Pancreas (tissue), 10 donors: ENCODE measurements around the gene ROPN1. TPM values are rescaled to one million over a fixed set of nuclear protein-coding genes. Genes with fewer than 3 reads are reported as not detected.
"Not testable (repeated sequence)": the region's sequence is repeated elsewhere in the genome, so short reads cannot be mapped to it uniquely, and the experiment has no call there.

Experiments
- ATAC-seq, 4 donors: fragments of 200-7000 bp; cut with Tn5 transposase; one replicate each; pipeline versions ENCODE4 v1.8.0 to v1.9.1; 2020; ENCODE audit warnings: mild to moderate bottlenecking in 4 of 4, moderate library complexity in 4 of 4
- DNase-seq, 6 donors: peaks; one replicate each; pipeline ENCODE4 v3.0.0-alpha.2; 2020
- FAIRE-seq: peaks from 2 replicates; lab custom pipeline; 2012; peaks lifted over from hg19 to GRCh38; lab: Jason Lieb, UNC
- H3K27ac ChIP-seq, 4 donors: fragments of 200-600 bp; sonication (generic); 1 replicate in 3 of 4; 2 replicates in 1 of 4; pipeline versions ENCODE4 v1.5.0 to v1.8.0; 2020
- H3K27me3 ChIP-seq, 4 donors: fragments of 200-600 bp; one replicate each; pipeline ENCODE4 v1.8.0; 2021
- H3K36me3 ChIP-seq, 3 donors: fragments of 200-600 bp; sonication (generic) in 1 of 3; one replicate each; pipeline versions ENCODE4 v1.5.0 to v1.8.0; 2020 to 2021
- H3K4me1 ChIP-seq, 3 donors: fragments of 200-600 bp; one replicate each; pipeline ENCODE4 v1.8.0; 2021
- H3K4me3 ChIP-seq, 4 donors: fragments of 200-600 bp; sonication (generic) in 2 of 4; one replicate each; pipeline versions ENCODE4 v1.5.0 to v1.8.0; 2020 to 2021
- H3K9me3 ChIP-seq, 4 donors: fragments of 200-600 bp; one replicate each; pipeline ENCODE4 v1.8.0; 2021
- CTCF ChIP-seq, 4 donors: fragments of 200-600 bp; sonication (generic) in 3 of 4; IDR thresholded peaks; one replicate each; pipeline versions ENCODE4 v1.5.0 to v1.8.0; 2021; ENCODE audit warnings: antibody characterized with exemption in 4 of 4
- WGBS, 2 donors: extraction: QIAGEN DNeasy Blood & Tissue Kit; methylation state at CpG; one replicate each; pipeline ENCODE4 v1.1.7; 2013; 5-methylcytosine and 5-hydroxymethylcytosine counted together
- intact Hi-C, 3 donors: fragments of 100-400 bp; cut with DNase I; formaldehyde crosslinking; loops; one replicate each; pipeline versions ENCODE4 v1.11.1 to v1.14.2; 2022
- polyA plus RNA-seq, 2 donors: library from polyadenylated mRNA; stranded (reverse); fragments of 200-250 nt; gene quantifications; one replicate each; pipeline ENCODE4 v1.2.3, GENCODE V29; 2013
- total RNA-seq, 6 donors: library from RNA; stranded (reverse); fragmentation: NEBNext Ultra II Directional in 4 of 6; extraction: Animal tissue kit (Norgen Biotek cat#: 25700) in 4 of 6; gene quantifications; one replicate each; pipeline versions ENCODE4 v1.2.1 to v1.2.4, GENCODE V29; 2021 to 2023
- donor health status: healthy with polysubstance abuse.
- donor health status: DM: no; HTN: no; CAD: no; lungs with moderate emphysema.
- donor health status: DM: no; HTN: no; CAD: no.
- donor health status: control.
- donor health status: control.
- donor health status: Bipolar disorder and iron deficiency.
- donor health status: DM: yes; HTN: yes; CAD: no.
- donor health status: DM: no; HTN: no; CAD: no.
- donor health status: DM: no; HTN: no; CAD: no.
- donor health status: DM: yes; HTN: yes; CAD: no.

The ROPN1 gene
- total and polyA plus RNA-seq, 8 donors, result not detected

GRCh38 chr3:124032311-124032880 is 40.5 kb upstream of the ROPN1 start:
- 13 to 28% methylated on average over 14 to 29 of the region's 29 CpGs for WGBS, 2 donors
- Histone ChIP-seq H3K4me1 (peaks cover 0 to 4% (median 0%) of the 10 kb centered on the region in 3 donors), H3K27ac (peak overlapping the region; percentile 46 to 74 (median 60)), H3K9me3 (no peaks in the 10 kb centered on the region), H3K4me3 (peak overlapping the region; percentile 65 to 79 (median 71)), H3K36me3 (no peaks in the 10 kb centered on the region), H3K27me3 (peaks cover 0 to 10% (median 2%) of the 10 kb centered on the region in 4 donors)
- DNase-seq, result peak in 2 of 6 donors; percentile 17
- intact Hi-C loops, result no loop called here
- no peak for TF ChIP-seq CTCF (IDR thresholded peaks at IDR 0.05)
- FAIRE-seq, result no peak
- peak in 3 of 4 donors; percentile 1 to 22 (median 13) for ATAC-seq

- Histone ChIP-seq H3K27ac (no peak overlapping the region), H3K4me1 (no peaks in the 10 kb centered on the region), H3K36me3 (no peaks in the 10 kb centered on the region), H3K27me3 (peaks cover 0 to 10% (median 2%) of the 10 kb centered on the region in 4 donors), H3K4me3 (no peak overlapping the region), H3K9me3 (no peaks in the 10 kb centered on the region)
- no peak for FAIRE-seq
- DNase-seq, result no peak
- no peak for TF ChIP-seq CTCF (IDR thresholded peaks at IDR 0.05)
- 34 to 41% methylated on average over 4 of the region's 4 CpGs for WGBS, 2 donors
- intact Hi-C loops, result no loop called here
- no peak for ATAC-seq
These were observed 34.6 kb upstream of the ROPN1 start for GRCh38 chr3:124026516-124026915.

GRCh38 chr3:124023531-124023930 is 31.6 kb upstream of the ROPN1 start:
- intact Hi-C loops, result loop anchor here in 1 of 3 donors (5.0 kb wide), 1 partner anchor 54 kb away; no protein-coding TSS in a partner anchor

GRCh38 chr3:124019291-124019690 is 27.4 kb upstream of the ROPN1 start:
- FAIRE-seq (no peak), DNase-seq (no peak), ATAC-seq (no peak)
- no peak for TF ChIP-seq CTCF (IDR thresholded peaks at IDR 0.05)
- peaks cover 3 to 5% (median 3%) of the 10 kb centered on the region in 3 donors for H3K4me1 ChIP-seq
- 49 to 70% methylated on average over 2 of the region's 2 CpGs for WGBS, 2 donors
- no peak overlapping the region for H3K4me3 ChIP-seq
- intact Hi-C loops, result no loop called here
- no peaks in the 10 kb centered on the region for H3K27me3 ChIP-seq
- no peaks in the 10 kb centered on the region for H3K9me3 ChIP-seq
- H3K36me3 ChIP-seq, result no peaks in the 10 kb centered on the region
- no peak overlapping the region for H3K27ac ChIP-seq

More at GRCh38 chr3:124023531-124023930, 31.6 kb upstream of the ROPN1 start:
- H3K4me3 ChIP-seq, H3K27ac ChIP-seq, H3K4me1 ChIP-seq, DNase-seq, H3K9me3 ChIP-seq, ATAC-seq, H3K27me3 ChIP-seq, H3K36me3 ChIP-seq, FAIRE-seq: not testable (repeated sequence)
- WGBS, 2 donors, result 75 to 80% methylated on average over 1 of the region's 1 CpG

DNA sequence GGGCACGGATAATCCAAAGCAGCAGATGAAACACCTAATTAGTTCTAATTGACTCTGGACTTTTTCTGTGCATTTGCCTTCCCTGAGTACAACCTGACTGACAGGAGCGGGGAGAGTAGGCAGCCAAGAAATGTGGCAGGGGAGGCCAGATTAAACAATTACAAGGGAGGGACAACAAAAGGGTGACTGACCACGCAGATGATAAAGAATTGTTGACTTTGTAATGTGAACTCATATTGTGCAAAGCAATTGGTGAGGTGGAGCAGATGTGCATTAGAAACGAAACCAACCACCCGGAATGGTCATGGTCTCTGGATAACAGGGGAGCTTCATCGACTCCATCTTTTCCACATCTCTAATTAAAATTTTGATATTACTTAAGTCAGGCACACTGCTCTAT is 25.6 kb upstream of the ROPN1 start:
- FAIRE-seq, H3K9me3 ChIP-seq, intact Hi-C loops, H3K4me3 ChIP-seq, H3K27ac ChIP-seq, H3K4me1 ChIP-seq, H3K36me3 ChIP-seq, H3K27me3 ChIP-seq: not testable (repeated sequence)
- ATAC-seq (peak; percentile 95 to 97 (median 96)), DNase-seq (peak in 2 of 6 donors; percentile 17)
- 20 to 36% methylated on average over 6 of the region's 6 CpGs for WGBS, 2 donors

DNA sequence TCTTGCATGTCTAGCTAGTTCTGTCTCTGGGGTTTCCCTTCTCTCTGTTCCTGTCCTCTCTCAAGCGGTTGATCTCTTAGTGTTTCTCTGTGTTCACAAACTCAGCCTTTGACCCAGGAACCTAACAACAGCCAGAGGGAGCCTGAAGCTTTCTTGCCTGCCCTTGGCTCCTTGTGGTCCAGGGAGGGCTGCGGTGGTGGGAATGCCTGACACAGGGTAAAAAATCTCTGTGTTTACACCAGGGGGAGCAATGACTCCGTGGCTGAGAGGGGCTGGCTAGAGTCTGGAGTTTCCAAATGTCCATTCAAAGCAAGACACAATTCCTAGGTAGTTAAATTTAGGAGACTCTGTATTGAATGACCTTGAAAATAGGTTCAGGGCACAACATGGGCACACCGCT is 24.6 kb upstream of the ROPN1 start:
- peak in 3 of 4 donors; percentile 29 to 49 (median 39) for TF ChIP-seq CTCF (IDR thresholded peaks at IDR 0.05)
- H3K4me1 ChIP-seq, H3K9me3 ChIP-seq, H3K4me3 ChIP-seq, FAIRE-seq, H3K27ac ChIP-seq, H3K36me3 ChIP-seq, intact Hi-C loops, H3K27me3 ChIP-seq: not testable (repeated sequence)
- peak; percentile 92 to 96 (median 92) for ATAC-seq
- DNase-seq, result peak in 5 of 6 donors; percentile 17 to 56 (median 32)
- WGBS, 2 donors, result 5 to 8% methylated on average over 3 of the region's 4 CpGs
